Kidney (tissue), 14 donors: ENCODE results near the gene SLC15A1. TPM values are rescaled to one million over a fixed set of nuclear protein-coding genes. Genes with fewer than 3 reads are reported as not detected.

Source experiments
- DNase-seq, 5 donors: peaks; one replicate each; pipeline ENCODE4 v3.0.0-alpha.2; 2013 to 2020
- FAIRE-seq: peaks from 2 replicates; lab custom pipeline; 2012; peaks lifted over from hg19 to GRCh38; lab: Jason Lieb, UNC
- H3K27ac ChIP-seq, 2 donors: one replicate each; pipeline ENCODE4 v1.7.0; 2013; ENCODE audit warnings: low read depth in 2 of 2, low read length in 2 of 2, inconsistent platforms in 1 of 2
- H3K27me3 ChIP-seq: one replicate; pipeline ENCODE4 v1.7.1; 2013; ENCODE audit warnings: low read length, inconsistent platforms; ENCODE audit not compliant: control insufficient read depth, insufficient read depth
- H3K36me3 ChIP-seq, 3 donors: one replicate each; pipeline versions ENCODE4 v1.7.0 to v1.7.1; 2013; ENCODE audit warnings: low read length in 3 of 3, control low read depth in 1 of 3, inconsistent platforms in 1 of 3; ENCODE audit not compliant: insufficient read depth in 3 of 3, control insufficient read depth in 2 of 3
- H3K4me1 ChIP-seq, 3 donors: one replicate each; pipeline versions ENCODE4 v1.7.0 to v1.7.1; 2013; ENCODE audit warnings: low read length in 3 of 3, inconsistent platforms in 1 of 3, low read depth in 1 of 3; ENCODE audit not compliant: control insufficient read depth in 2 of 3, insufficient read depth in 2 of 3
- H3K4me3 ChIP-seq, 3 donors: one replicate each; pipeline versions ENCODE4 v1.7.0 to v1.8.1; 2013; ENCODE audit warnings: low read length in 3 of 3, control low read depth in 1 of 3, inconsistent platforms in 1 of 3
- H3K9ac ChIP-seq, 3 donors: one replicate each; pipeline versions ENCODE4 v1.7.0 to v1.7.1; 2013; ENCODE audit warnings: low read length in 3 of 3, control low read depth in 1 of 3, inconsistent platforms in 1 of 3
- H3K9me3 ChIP-seq, 3 donors: one replicate each; pipeline versions ENCODE4 v1.7.0 to v1.7.1; 2013; ENCODE audit warnings: low read length in 3 of 3, control low read depth in 1 of 3, inconsistent platforms in 1 of 3; ENCODE audit not compliant: control insufficient read depth in 2 of 3, insufficient read depth in 1 of 3
- intact Hi-C: fragments of 100-400 bp; cut with DNase I; formaldehyde crosslinking; loops from one replicate; pipeline ENCODE4 v1.11.1; 2022
- polyA plus RNA-seq: library from polyadenylated mRNA; stranded (reverse); fragments of 350-450 nt; fragmentation: Illumina TruSeq; extraction: RNeasy Lipid Tissue Mini Kit (QIAGEN cat#74804); gene quantifications from one replicate; pipeline ENCODE4 v1.2.3, GENCODE V29; 2014; ENCODE audit warnings: low read depth, low replicate concordance; ENCODE audit not compliant: insufficient read depth
- total RNA-seq: library from RNA; stranded (reverse); fragmentation: NEBNext Ultra II Directional; extraction: Animal tissue kit (Norgen Biotek cat#: 25700); gene quantifications from one replicate; pipeline ENCODE4 v1.2.1, GENCODE V29; 2021
- TF ChIP-seq, protein P1 (sequence below): IDR thresholded peaks from 3 replicates; pipeline ENCODE4 v1.5.1; 2012; ENCODE audit warnings: mild to moderate bottlenecking, moderate library complexity, borderline replicate concordance; ENCODE audit not compliant: insufficient read depth; ENCODE audit errors: extremely low read depth
- donor health status: control.
- donor health status: control.
- donor health status: control.
- donor health status: control.
- donor health status: control.
- donor health status: DM: yes; HTN: yes; CAD: no.
- donor health status: Normal renal cell carcinoma (clear cell type).

SLC15A1 gene
- total and polyA plus RNA-seq, 2 donors from 2014 or later, result 5.6 to 10.2 TPM

- intact Hi-C loops, result no loop called here
These were observed 17.3 kb upstream of the SLC15A1 start for GRCh38 chr13:98769736-98770135.

GRCh38 chr13:98768522-98768921 is 16.1 kb upstream of the SLC15A1 start:
- Histone ChIP-seq H3K27me3 (no peaks in the 10 kb centered on the region), H3K4me3 (no peak overlapping the region), H3K4me1 (no peaks in the 10 kb centered on the region), H3K36me3 (no peaks in the 10 kb centered on the region), H3K9me3 (no peaks in the 10 kb centered on the region), H3K27ac (no peak overlapping the region), H3K9ac (no peak overlapping the region)
- FAIRE-seq (no peak), DNase-seq (no peak)
- TF ChIP-seq, protein P1, sequence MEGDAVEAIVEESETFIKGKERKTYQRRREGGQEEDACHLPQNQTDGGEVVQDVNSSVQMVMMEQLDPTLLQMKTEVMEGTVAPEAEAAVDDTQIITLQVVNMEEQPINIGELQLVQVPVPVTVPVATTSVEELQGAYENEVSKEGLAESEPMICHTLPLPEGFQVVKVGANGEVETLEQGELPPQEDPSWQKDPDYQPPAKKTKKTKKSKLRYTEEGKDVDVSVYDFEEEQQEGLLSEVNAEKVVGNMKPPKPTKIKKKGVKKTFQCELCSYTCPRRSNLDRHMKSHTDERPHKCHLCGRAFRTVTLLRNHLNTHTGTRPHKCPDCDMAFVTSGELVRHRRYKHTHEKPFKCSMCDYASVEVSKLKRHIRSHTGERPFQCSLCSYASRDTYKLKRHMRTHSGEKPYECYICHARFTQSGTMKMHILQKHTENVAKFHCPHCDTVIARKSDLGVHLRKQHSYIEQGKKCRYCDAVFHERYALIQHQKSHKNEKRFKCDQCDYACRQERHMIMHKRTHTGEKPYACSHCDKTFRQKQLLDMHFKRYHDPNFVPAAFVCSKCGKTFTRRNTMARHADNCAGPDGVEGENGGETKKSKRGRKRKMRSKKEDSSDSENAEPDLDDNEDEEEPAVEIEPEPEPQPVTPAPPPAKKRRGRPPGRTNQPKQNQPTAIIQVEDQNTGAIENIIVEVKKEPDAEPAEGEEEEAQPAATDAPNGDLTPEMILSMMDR, result no peak
- intact Hi-C loops, result no loop called here

More at GRCh38 chr13:98769736-98770135, 17.3 kb upstream of the SLC15A1 start:
- Histone ChIP-seq H3K36me3 (no peaks in the 10 kb centered on the region), H3K4me1 (no peaks in the 10 kb centered on the region), H3K9me3 (no peaks in the 10 kb centered on the region), H3K27me3 (no peaks in the 10 kb centered on the region), H3K27ac (no peak overlapping the region), H3K9ac (no peak overlapping the region), H3K4me3 (no peak overlapping the region)
- TF ChIP-seq, protein P1, result no peak
- FAIRE-seq, result no peak
- no peak for DNase-seq

DNA sequence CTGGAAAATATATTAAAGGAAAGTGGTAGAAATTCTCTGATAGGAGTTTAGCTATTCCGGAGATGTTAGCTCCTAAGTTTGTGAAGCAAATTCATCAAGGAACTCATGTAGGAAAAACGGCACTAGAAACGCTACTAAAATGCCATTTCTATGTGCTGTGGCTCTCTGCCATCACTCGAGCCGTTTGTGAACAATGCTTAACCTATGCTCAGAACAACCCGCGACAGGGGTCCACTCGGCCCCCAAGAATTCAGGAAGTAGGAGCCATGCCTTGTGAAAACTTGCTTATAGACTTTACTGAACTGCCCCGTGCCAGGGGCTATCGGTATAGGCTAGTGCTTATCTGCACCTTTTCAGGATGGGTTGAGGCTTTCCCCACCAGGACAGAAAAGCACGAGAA is 14.2 kb upstream of the SLC15A1 start:
- DNase-seq (no peak), FAIRE-seq (no peak)
- intact Hi-C loops, result no loop called here
- no peaks in the 10 kb centered on the region for H3K9me3 ChIP-seq
- H3K36me3 ChIP-seq, result no peaks in the 10 kb centered on the region
- no peaks in the 10 kb centered on the region for H3K4me1 ChIP-seq
- TF ChIP-seq, protein P1, result no peak
- H3K27ac ChIP-seq, result no peak overlapping the region
- H3K9ac ChIP-seq, result no peak overlapping the region
- no peak overlapping the region for H3K4me3 ChIP-seq
- H3K27me3 ChIP-seq, result no peaks in the 10 kb centered on the region

- H3K27ac ChIP-seq, result no peak overlapping the region
- DNase-seq (no peak), FAIRE-seq (no peak)
- H3K4me1 ChIP-seq, result no peaks in the 10 kb centered on the region
- TF ChIP-seq, protein P1, result no peak
- no peaks in the 10 kb centered on the region for H3K27me3 ChIP-seq
- no peaks in the 10 kb centered on the region for H3K9me3 ChIP-seq
- H3K9ac ChIP-seq, result no peak overlapping the region
- no peak overlapping the region for H3K4me3 ChIP-seq
- H3K36me3 ChIP-seq, result no peaks in the 10 kb centered on the region
- intact Hi-C loops, result no loop called here
These were observed 13.6 kb upstream of the SLC15A1 start for GRCh38 chr13:98765996-98766519.
